ENCODE results near the gene JAZF1. TPM values are rescaled to one million over a fixed set of nuclear protein-coding genes. Genes with fewer than 3 reads are reported as not detected.

Gene JAZF1
- total RNA-seq, 4 donors from 2014 or later = 12.7 to 19.2 (median 14.7) TPM

DNA sequence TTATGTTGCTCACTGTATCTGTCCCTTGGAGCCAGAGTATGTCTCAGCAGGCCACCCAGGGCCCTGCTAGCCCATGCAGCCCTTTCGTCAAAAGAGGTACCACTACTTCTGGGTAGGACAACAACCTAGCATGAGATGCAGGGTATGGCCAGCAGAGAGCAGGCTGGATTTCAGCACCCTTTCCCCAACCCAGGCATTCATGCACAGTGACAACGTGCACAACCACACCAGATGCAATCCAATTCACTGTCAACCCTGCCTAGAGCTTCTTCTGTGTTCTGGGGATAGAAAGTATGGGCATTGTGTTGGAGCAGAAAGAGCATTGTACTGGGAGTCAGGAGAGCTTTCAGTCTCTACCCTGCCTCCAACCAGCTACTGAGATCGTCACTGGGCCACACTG is 37.9 kb downstream of the JAZF1 start:
- Histone ChIP-seq H3K4me1 (peaks cover 4 to 18% of the 10 kb centered on the region in 2 donors), H3K27me3 (no peaks in the 10 kb centered on the region), H3K27ac (no peak overlapping the region), H3K4me3 (replicated peaks in 1 of 3) (no peak overlapping the region), H3K36me3 (no peaks in the 10 kb centered on the region), H3K9me3 (no peaks in the 10 kb centered on the region)
- no peak for DNase-seq
- TF ChIP-seq POLR2A (IDR thresholded peaks at IDR 0.05) = no peak
- TF ChIP-seq, protein P1, sequence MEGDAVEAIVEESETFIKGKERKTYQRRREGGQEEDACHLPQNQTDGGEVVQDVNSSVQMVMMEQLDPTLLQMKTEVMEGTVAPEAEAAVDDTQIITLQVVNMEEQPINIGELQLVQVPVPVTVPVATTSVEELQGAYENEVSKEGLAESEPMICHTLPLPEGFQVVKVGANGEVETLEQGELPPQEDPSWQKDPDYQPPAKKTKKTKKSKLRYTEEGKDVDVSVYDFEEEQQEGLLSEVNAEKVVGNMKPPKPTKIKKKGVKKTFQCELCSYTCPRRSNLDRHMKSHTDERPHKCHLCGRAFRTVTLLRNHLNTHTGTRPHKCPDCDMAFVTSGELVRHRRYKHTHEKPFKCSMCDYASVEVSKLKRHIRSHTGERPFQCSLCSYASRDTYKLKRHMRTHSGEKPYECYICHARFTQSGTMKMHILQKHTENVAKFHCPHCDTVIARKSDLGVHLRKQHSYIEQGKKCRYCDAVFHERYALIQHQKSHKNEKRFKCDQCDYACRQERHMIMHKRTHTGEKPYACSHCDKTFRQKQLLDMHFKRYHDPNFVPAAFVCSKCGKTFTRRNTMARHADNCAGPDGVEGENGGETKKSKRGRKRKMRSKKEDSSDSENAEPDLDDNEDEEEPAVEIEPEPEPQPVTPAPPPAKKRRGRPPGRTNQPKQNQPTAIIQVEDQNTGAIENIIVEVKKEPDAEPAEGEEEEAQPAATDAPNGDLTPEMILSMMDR (IDR thresholded peaks at IDR 0.05) = no peak
- 91 to 94% methylated on average over 3 of the region's 3 CpGs for WGBS, 2 donors
- intact Hi-C loops (cut with DNase I) = no loop called here

DNA sequence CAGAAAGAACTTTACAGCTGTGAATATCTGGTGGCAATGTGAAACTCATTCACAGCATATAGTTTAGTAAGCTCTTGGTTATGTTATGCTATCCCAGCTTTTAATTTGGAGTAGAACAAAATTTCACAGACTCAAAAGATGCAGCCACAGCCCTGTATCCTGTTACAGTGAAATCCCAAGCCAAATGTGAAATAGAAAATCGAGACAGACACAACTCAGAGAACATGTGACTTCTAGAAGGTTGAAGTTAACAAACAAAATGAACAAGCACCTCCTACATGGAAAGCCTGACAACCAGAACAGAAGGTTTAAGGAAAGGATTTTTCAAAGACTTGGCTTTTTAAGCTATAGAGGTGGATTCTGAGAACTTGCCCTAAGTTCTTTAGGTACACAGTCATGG is 39.6 kb downstream of the JAZF1 start:
- Histone ChIP-seq H3K27me3 (no peaks in the 10 kb centered on the region), H3K4me3 (replicated peaks in 1 of 3) (no peak overlapping the region), H3K9me3 (no peaks in the 10 kb centered on the region), H3K27ac (peak overlapping the region in 1 of 3 donors; percentile 7), H3K36me3 (no peaks in the 10 kb centered on the region), H3K4me1 (peaks cover 4 to 20% of the 10 kb centered on the region in 2 donors)
- 53 to 55% methylated on average over 1 of the region's 1 CpG for WGBS, 2 donors
- TF ChIP-seq, protein P1 (IDR thresholded peaks at IDR 0.05) = no peak
- no peak for TF ChIP-seq POLR2A (IDR thresholded peaks at IDR 0.05)
- intact Hi-C loops (cut with DNase I) = no loop called here
- no peak for DNase-seq

DNA sequence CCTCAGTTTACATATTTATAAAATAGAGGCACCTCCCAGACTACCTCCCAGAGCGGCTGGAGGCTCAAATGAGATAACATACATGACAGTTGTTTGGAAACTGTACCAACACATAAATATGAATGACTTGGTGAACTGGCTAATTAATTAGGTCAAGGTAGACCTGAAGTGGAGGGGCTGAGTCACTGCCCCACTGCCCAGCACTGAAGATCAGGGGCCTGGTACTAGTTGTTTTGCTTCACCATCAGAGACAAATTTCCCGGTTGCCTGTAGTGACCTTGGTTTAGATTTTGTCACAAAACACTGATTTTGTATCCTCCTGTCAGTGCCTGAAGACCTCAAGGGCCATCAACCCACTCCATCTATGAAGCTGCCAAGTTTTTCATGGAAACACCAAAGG is 41.8 kb downstream of the JAZF1 start:
- no peaks in the 10 kb centered on the region for H3K9me3 ChIP-seq
- H3K36me3 ChIP-seq = no peaks in the 10 kb centered on the region
- intact Hi-C loops (cut with DNase I) = no loop called here
- WGBS, 2 donors = 94 to 100% methylated on average over 2 of the region's 2 CpGs
- H3K27ac ChIP-seq = no peak overlapping the region
- H3K4me1 ChIP-seq = peaks cover 12 to 32% of the 10 kb centered on the region in 2 donors
- DNase-seq = no peak
- H3K27me3 ChIP-seq = no peaks in the 10 kb centered on the region
- TF ChIP-seq POLR2A (IDR thresholded peaks at IDR 0.05) = no peak
- TF ChIP-seq, protein P1 (IDR thresholded peaks at IDR 0.05) = no peak
- H3K4me3 ChIP-seq (replicated peaks in 1 of 3) = no peak overlapping the region

DNA sequence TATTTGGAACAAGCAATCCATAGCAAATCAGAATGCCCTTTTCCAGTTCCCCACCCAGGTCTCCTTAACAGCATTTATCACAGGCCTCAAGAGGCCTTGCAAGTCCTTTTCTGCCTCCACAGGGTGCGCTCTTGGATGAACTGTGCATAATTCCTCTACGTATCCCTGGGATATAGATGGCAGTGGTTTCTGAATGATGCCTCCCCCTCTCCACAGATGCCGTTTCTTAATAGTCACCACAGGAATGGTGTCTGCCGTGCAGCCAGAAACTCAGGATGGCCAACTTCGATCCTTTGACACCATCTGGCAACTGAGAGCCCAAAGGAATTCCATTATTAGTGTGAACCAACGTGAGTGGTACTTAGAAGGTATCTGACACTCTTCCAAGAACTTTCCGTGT is 43.1 kb downstream of the JAZF1 start:
- Histone ChIP-seq H3K4me1 (peaks cover 12 to 40% of the 10 kb centered on the region in 2 donors), H3K27me3 (no peaks in the 10 kb centered on the region), H3K27ac (no peak overlapping the region), H3K9me3 (no peaks in the 10 kb centered on the region), H3K36me3 (no peaks in the 10 kb centered on the region), H3K4me3 (replicated peaks in 1 of 3) (no peak overlapping the region)
- TF ChIP-seq, protein P1 (IDR thresholded peaks at IDR 0.05) = no peak
- no peak for TF ChIP-seq POLR2A (IDR thresholded peaks at IDR 0.05)
- DNase-seq = no peak
- intact Hi-C loops (cut with DNase I) = no loop called here
- 84 to 100% methylated on average over 7 of the region's 7 CpGs for WGBS, 2 donors

DNA sequence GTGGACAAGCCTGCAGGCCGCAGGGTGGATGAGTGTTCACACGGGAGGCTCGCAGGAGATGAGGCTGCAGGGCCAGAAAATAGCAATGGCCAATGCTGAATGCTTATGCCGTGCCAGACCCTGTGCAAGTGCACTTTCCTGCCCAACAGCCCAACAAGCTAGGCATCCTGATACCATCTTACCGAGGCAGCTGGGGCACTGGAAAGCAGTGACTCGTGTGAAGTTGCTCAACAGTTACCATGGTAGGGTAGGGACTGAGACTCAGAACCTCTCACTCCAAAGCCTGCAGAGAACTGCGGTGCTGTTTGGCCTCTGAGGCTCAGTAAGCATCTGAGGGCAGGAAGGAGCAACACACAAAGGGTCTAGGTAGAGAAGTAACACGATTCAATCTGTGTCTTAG is 43.7 kb downstream of the JAZF1 start:
- no peaks in the 10 kb centered on the region for H3K36me3 ChIP-seq
- no peak for TF ChIP-seq POLR2A (IDR thresholded peaks at IDR 0.05)
- TF ChIP-seq, protein P1 (IDR thresholded peaks at IDR 0.05) = no peak
- 72 to 86% methylated on average over 7 to 8 of the region's 8 CpGs for WGBS, 2 donors
- intact Hi-C loops (cut with DNase I) = no loop called here
- peaks cover 12 to 40% of the 10 kb centered on the region in 2 donors for H3K4me1 ChIP-seq
- no peak for DNase-seq
- H3K9me3 ChIP-seq = no peaks in the 10 kb centered on the region
- H3K27me3 ChIP-seq = no peaks in the 10 kb centered on the region
- no peak overlapping the region for H3K27ac ChIP-seq
- H3K4me3 ChIP-seq (replicated peaks in 1 of 3) = no peak overlapping the region
